Breast epithelium (tissue), 3 donors: ENCODE results near the gene INHBB.

ENCODE experiments used
- POLR2A ChIP-seq: fragments of 450-650 bp; IDR thresholded peaks from one replicate; pipeline ENCODE4 v1.6.1; 2016; ENCODE audit warnings: antibody characterized with exemption, mild to moderate bottlenecking, moderate library complexity
- POLR2AphosphoS5 ChIP-seq, 3 donors: sonication (generic); formaldehyde crosslinking; IDR thresholded peaks; one replicate each; pipeline ENCODE4 v1.6.1; 2017; ENCODE audit warnings: antibody characterized with exemption in 3 of 3
- TF ChIP-seq, protein P1 (sequence below), 3 donors: fragments of 450-650 bp; IDR thresholded peaks; one replicate each; pipeline ENCODE4 v1.5.1; 2016 to 2017; ENCODE audit warnings: antibody characterized with exemption in 3 of 3, mild to moderate bottlenecking in 3 of 3, moderate library complexity in 3 of 3

GRCh38 chr2:120305937-120306490, 39.9 kb upstream of the INHBB start:
- TF ChIP-seq, protein P1, sequence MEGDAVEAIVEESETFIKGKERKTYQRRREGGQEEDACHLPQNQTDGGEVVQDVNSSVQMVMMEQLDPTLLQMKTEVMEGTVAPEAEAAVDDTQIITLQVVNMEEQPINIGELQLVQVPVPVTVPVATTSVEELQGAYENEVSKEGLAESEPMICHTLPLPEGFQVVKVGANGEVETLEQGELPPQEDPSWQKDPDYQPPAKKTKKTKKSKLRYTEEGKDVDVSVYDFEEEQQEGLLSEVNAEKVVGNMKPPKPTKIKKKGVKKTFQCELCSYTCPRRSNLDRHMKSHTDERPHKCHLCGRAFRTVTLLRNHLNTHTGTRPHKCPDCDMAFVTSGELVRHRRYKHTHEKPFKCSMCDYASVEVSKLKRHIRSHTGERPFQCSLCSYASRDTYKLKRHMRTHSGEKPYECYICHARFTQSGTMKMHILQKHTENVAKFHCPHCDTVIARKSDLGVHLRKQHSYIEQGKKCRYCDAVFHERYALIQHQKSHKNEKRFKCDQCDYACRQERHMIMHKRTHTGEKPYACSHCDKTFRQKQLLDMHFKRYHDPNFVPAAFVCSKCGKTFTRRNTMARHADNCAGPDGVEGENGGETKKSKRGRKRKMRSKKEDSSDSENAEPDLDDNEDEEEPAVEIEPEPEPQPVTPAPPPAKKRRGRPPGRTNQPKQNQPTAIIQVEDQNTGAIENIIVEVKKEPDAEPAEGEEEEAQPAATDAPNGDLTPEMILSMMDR (IDR thresholded peaks at IDR 0.05): no peak
- TF ChIP-seq POLR2A (no peak), POLR2AphosphoS5 (IDR thresholded peaks at IDR 0.05) (no peak)
